Activated T-cell treated with anti-CD3 and anti-CD28 coated beads, Interleukin-2, amount 50 U/mL, for 4 hours (primary cell): ENCODE measurements around the gene STXBP4. TPM values are rescaled to one million over a fixed set of nuclear protein-coding genes. Genes with fewer than 3 reads are reported as not detected.

ENCODE experiments used
- ATAC-seq, 2 donors: fragments of 200-7000 bp; cut with Tn5 transposase; one replicate each; pipeline ENCODE4 v1.10.0; 2021
- DNase-seq: peaks from one replicate; pipeline ENCODE4 v3.0.0-alpha.2; 2020
- H3K27me3 Mint-ChIP-seq: one replicate; pipeline ENCODE4 v1.8.0; 2021; ENCODE audit warnings: low read depth, mixed read lengths
- H3K36me3 Mint-ChIP-seq: one replicate; pipeline ENCODE4 v1.8.0; 2022; ENCODE audit warnings: mixed read lengths; ENCODE audit not compliant: insufficient read depth
- H3K4me1 Mint-ChIP-seq: one replicate; pipeline ENCODE4 v1.8.0; 2021; ENCODE audit warnings: low read depth, mixed read lengths
- H3K4me3 Mint-ChIP-seq: one replicate; pipeline ENCODE4 v1.8.0; 2021; ENCODE audit warnings: mild to moderate bottlenecking, moderate library complexity, mixed read lengths
- H3K9me3 Mint-ChIP-seq: one replicate; pipeline ENCODE4 v1.8.0; 2021; ENCODE audit warnings: mixed read lengths
- total RNA-seq, 3 donors: library from RNA; stranded (reverse); gene quantifications; one replicate each; pipeline ENCODE4 v1.2.1, GENCODE V29; 2021

The STXBP4 gene
- total RNA-seq, 3 donors from 2014 or later = 5.1 to 8.1 (median 5.3) TPM

DNA sequence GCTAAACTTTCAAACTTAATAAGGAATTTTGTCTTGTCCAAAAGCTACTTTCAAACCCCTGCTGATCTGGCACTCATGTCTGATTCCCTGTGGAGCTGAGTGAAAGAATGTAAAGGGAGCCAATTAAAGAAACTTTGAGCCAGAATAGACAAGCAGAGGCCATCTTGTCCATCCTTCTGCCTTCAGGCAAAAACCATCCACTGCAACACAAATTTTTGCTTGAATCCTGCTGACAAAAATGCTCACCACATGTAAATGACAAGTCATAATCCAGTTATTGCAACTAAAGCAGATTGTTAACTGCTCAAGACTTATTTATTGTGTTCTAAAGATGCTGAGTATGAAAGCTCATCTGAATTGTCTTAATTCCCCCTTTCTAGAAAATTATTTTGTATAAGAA, 172.2 kb downstream of the STXBP4 start:
- Mint-ChIP-seq H3K27me3 (no peaks in the 10 kb centered on the region), H3K4me3 (no peak overlapping the region), H3K9me3 (no peaks in the 10 kb centered on the region), H3K4me1 (peaks cover 2% of the 10 kb centered on the region), H3K36me3 (peaks cover 8% of the 10 kb centered on the region)
- no peak for DNase-seq
- ATAC-seq = no peak

DNA sequence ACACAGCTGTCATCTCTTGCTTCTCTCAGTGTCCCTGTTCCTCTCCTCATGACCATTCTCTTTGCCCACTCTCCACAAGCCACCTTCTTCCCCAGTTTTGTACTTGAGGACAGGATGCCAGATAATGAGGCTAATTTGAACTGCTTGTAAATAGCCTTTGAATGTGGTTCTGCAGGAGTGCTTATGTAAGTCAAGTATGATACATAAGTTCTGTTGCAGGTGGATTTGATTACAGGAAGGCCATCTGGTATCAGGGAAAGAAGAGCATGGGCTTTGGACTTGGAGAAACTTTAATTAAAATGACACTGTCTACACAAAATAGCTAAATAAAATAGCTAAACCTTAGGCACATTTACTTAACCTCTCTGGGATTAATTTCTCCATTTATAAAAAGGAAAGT, 176.0 kb downstream of the STXBP4 start:
- peaks cover 8% of the 10 kb centered on the region for H3K36me3 Mint-ChIP-seq
- H3K27me3 Mint-ChIP-seq = no peaks in the 10 kb centered on the region
- ATAC-seq (no peak), DNase-seq (no peak)
- no peak overlapping the region for H3K4me3 Mint-ChIP-seq
- no peaks in the 10 kb centered on the region for H3K9me3 Mint-ChIP-seq
- H3K4me1 Mint-ChIP-seq = peaks cover 2% of the 10 kb centered on the region

DNA sequence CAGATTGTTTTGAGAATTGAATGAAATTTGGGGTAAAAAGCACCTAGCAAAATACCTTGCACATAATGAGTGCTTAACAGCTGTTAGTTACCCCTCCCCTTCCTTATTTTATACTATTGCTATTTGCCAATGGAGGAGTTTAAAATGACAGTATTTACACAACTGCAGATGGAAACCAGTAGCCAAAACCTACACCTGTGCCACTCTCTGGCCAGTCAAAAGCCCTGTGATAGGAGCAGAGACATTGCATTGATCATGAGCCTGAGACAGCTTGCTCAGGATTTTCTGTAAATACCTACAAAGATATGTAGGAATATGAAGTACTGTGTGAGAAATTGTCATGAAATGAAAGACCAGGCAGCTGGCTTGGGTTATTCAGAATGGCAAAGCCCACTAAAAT, 180.9 kb downstream of the STXBP4 start:
- no peak for DNase-seq
- ATAC-seq = no peak
- no peak overlapping the region for H3K4me3 Mint-ChIP-seq
- H3K36me3 Mint-ChIP-seq = peaks cover 2% of the 10 kb centered on the region
- H3K9me3 Mint-ChIP-seq = no peaks in the 10 kb centered on the region
- no peaks in the 10 kb centered on the region for H3K4me1 Mint-ChIP-seq
- H3K27me3 Mint-ChIP-seq = no peaks in the 10 kb centered on the region

DNA sequence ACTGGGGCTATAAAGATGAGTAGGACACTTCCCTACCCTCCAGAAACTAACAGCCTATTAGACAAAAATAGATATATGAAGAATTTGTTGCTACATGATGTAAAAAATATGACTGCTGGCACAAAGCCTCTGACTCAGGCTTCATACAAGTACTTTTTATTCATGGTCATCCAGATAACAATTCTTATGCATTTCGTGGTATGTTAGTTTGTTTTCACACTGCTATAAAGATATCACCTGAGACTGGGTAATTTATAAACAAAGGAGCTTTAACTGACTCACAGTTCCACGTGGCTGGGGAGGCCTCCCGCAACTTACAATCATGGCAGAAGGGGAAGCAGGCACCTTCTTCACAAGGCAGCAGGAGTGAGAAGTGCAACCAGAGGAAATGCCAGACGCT, 183.7 kb downstream of the STXBP4 start:
- DNase-seq (no peak), ATAC-seq (no peak)
- Mint-ChIP-seq H3K4me3 (no peak overlapping the region), H3K36me3 (no peaks in the 10 kb centered on the region), H3K9me3 (no peaks in the 10 kb centered on the region), H3K27me3 (no peaks in the 10 kb centered on the region), H3K4me1 (no peaks in the 10 kb centered on the region)

DNA sequence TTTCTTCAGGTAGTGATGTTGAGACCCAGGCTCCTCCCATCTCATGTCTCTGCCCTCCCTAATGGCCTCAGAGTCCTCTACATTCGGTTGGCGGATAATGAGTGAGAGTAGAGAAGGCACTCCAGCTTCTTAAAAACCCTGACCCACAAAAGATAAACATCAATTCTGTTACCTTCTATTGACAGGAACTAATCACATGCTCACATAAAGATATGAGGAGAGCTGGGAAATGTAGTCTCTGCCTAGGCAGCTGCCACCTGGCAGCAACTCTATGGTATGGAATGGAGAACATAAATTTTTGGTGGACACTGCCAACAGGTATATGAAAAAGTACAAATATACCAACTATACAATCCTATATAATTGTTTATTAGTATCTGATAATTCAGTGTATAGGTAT, 185.5 kb downstream of the STXBP4 start:
- no peak overlapping the region for H3K4me3 Mint-ChIP-seq
- H3K36me3 Mint-ChIP-seq = peaks cover 2% of the 10 kb centered on the region
- ATAC-seq (no peak), DNase-seq (no peak)
- no peaks in the 10 kb centered on the region for H3K27me3 Mint-ChIP-seq
- H3K4me1 Mint-ChIP-seq = no peaks in the 10 kb centered on the region
- no peaks in the 10 kb centered on the region for H3K9me3 Mint-ChIP-seq

DNA sequence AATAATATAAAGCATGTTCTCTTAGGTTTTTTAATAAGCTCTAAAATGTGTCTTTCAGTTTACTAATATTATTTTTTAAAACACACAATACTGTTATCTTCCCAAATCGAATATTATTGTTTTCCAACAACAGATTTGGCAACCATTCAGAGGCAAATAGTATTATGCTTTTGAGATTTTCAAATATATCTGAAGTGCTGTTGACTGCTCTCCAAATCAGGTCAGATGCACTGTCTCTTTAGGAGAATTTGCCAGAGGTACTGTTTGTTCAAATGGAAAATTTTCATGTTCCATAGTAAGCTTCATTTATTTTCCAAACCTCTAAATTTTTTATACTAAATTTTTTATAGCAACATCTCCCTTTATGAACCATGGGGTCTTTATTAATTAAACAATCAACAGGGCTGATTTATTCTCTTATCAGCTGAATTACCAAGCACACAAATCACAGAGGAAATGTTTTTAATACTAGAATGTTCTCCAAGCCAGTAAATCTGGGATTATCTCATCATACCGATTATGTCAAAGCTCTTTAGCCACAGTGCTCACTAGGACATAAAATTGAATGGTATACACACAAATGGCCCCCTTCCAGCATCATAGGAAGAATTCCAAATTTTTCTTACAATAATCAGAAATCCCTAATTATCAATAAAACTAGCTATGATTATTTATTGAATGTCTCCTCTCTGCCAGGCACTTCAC, 187.4 kb downstream of the STXBP4 start:
- no peak for ATAC-seq
- DNase-seq = no peak
- H3K27me3 Mint-ChIP-seq = no peaks in the 10 kb centered on the region
- peaks cover 10% of the 10 kb centered on the region for H3K36me3 Mint-ChIP-seq
- H3K9me3 Mint-ChIP-seq = no peaks in the 10 kb centered on the region
- no peak overlapping the region for H3K4me3 Mint-ChIP-seq
- H3K4me1 Mint-ChIP-seq = no peaks in the 10 kb centered on the region

DNA sequence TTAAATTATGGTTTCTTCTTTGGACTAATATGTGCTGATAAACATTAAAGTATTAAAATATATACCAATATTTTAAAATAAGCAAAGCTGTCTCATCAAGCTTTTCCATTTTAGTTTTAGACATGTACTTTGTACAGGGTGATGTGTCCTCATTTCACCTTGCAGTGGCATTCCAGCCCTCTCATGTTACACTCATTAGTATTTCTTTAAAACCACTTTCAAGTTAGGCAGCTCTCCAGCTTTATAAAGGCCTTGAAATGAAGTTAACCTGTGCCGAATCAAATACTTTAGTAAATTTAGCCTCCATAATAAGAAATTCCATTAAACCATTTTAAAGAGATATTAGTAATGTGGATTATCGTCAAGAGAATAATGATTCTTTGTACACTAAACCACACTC, 188.6 kb downstream of the STXBP4 start:
- DNase-seq (no peak), ATAC-seq (no peak)
- Mint-ChIP-seq H3K4me1 (peaks cover under 1% of the 10 kb centered on the region), H3K27me3 (no peaks in the 10 kb centered on the region), H3K36me3 (peaks cover 18% of the 10 kb centered on the region), H3K9me3 (no peaks in the 10 kb centered on the region), H3K4me3 (no peak overlapping the region)

DNA sequence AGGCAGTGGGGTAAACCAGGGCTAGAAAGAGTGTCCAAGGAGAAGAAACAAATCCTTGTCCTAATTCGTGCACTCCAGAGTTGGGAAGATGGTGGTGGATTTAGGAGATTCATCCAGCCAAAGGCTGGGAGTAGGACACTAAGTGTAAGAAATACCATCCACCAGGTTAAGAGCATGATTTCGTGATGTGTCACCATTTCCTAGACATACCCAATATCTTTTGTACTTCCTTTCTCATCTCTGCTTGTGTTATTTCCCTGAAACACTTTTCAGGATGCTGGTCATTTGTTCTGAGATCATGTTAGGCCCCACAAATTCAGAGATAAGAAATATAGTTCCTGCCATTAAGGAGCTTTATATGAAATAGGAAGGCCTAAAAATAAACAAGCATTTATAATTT, 189.9 kb downstream of the STXBP4 start:
- Mint-ChIP-seq H3K9me3 (no peaks in the 10 kb centered on the region), H3K36me3 (peaks cover 21% of the 10 kb centered on the region), H3K27me3 (no peaks in the 10 kb centered on the region), H3K4me1 (peaks cover 2% of the 10 kb centered on the region), H3K4me3 (no peak overlapping the region)
- no peak for DNase-seq
- no peak for ATAC-seq

DNA sequence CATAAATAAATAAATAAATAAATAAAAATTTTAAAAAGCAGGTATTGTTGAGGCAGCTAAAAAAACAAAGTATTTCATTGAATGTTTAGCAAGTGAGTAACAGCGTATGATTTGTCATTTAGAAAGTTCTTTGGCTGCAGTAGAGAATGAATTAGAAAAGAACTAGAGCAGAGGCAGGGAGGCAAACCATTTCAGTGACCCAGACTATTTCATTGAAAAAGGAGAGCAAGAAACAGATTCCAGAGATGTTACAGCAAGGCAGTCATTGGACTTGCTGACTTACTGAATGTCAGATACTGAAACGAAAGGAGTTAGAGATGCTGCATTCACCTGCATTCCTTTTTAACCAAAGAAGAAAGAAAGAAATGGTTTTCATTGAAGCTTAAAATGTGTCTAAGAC, 190.7 kb downstream of the STXBP4 start:
- DNase-seq = no peak
- no peaks in the 10 kb centered on the region for H3K27me3 Mint-ChIP-seq
- peaks cover 2% of the 10 kb centered on the region for H3K4me1 Mint-ChIP-seq
- H3K4me3 Mint-ChIP-seq = no peak overlapping the region
- H3K36me3 Mint-ChIP-seq = peaks cover 21% of the 10 kb centered on the region
- no peaks in the 10 kb centered on the region for H3K9me3 Mint-ChIP-seq
- ATAC-seq = no peak

DNA sequence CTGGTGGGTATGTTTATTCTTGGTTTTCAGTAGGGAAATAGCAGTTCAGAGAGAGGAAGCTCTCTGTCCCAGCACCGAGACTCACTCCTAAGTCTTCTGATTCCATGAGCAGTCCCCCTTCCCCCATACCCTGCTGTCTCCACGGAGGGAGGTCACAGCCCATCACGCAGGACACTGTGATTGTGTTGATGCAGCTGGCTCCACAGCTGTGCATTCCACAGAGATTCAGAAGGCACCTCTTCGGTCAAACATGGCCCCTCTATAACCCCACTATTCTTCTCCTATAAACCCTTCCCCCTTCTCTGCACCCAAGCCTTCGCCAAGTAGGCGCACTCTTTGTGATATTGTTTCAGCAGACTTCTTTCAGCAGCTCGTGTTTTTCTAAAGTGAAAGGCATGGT, 191.9 kb downstream of the STXBP4 start:
- Mint-ChIP-seq H3K4me3 (no peak overlapping the region), H3K36me3 (peaks cover 23% of the 10 kb centered on the region), H3K9me3 (no peaks in the 10 kb centered on the region), H3K4me1 (peaks cover 2% of the 10 kb centered on the region), H3K27me3 (no peaks in the 10 kb centered on the region)
- ATAC-seq (no peak), DNase-seq (no peak)

DNA sequence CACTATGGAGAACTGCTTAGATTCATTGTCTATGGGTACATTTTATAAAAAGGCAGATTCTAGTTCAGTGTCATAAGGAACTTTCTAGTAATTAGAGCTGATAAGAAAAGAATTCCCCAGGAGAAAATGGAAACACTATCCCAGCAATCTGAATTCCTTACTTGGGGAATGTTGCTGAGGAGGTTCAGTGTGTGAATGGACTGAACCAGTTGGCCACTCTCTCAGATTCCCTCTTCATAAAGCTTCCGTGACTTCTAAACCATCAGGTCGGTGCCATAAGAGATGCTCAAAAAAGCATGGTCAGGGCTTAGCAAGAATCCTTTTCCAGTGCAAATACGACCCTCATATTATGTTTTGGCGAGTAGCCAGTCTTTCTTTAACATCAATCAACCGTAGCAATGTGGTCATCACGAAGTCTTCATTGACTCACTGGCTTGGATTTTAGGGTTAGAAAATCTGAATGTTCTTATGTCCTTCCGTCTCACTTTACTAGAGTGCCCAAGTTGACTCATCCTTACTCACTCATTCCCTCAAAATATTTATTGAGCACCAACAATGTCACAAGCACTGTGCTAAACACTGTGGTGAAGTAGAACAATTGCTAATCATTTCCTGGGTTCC, 193.5 kb downstream of the STXBP4 start:
- ATAC-seq (no peak), DNase-seq (no peak)
- H3K9me3 Mint-ChIP-seq = no peaks in the 10 kb centered on the region
- no peaks in the 10 kb centered on the region for H3K27me3 Mint-ChIP-seq
- H3K4me3 Mint-ChIP-seq = no peak overlapping the region
- peaks cover 2% of the 10 kb centered on the region for H3K4me1 Mint-ChIP-seq
- H3K36me3 Mint-ChIP-seq = peaks cover 23% of the 10 kb centered on the region

DNA sequence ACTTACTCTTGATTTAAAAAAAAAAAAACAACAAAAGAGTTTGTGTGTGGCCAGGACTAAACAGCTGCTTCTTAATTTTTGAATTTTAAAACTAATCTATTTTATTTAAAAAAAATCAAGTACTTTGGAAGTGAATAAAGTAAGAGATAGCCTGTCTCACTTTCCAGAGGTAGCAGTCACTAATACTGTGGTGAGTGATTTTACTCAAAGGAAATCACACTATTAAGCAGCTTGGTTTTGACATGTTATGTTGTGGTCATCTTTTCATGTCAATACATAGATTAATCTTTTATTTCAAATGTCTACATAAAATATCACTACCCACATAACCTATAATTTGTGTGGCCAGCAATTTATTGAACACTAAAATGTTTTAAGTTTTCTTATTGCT, 194.0 kb downstream of the STXBP4 start:
- Mint-ChIP-seq H3K27me3 (no peaks in the 10 kb centered on the region), H3K4me3 (no peak overlapping the region), H3K36me3 (peaks cover 23% of the 10 kb centered on the region), H3K4me1 (peaks cover 2% of the 10 kb centered on the region), H3K9me3 (no peaks in the 10 kb centered on the region)
- DNase-seq (no peak), ATAC-seq (no peak)

DNA sequence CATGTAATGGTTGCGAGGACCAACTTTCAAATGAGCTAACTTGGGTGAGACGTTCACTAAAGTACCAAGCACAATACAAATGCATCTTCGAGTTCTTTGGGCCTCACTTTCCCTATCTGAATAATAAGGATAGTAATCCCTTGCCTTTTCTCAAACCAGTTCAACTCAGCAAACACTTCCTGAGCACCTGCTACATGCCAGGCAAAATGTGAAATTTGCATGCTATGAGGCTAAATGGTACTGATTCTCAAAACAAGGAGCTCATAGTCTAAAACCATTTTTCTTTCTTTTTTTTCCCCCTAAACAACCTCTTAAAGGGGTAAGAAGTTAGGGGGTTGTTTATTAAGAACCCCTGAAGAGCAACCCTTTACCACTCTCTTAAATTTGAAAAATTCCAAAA, 194.8 kb downstream of the STXBP4 start:
- H3K27me3 Mint-ChIP-seq = no peaks in the 10 kb centered on the region
- H3K36me3 Mint-ChIP-seq = peaks cover 21% of the 10 kb centered on the region
- ATAC-seq = no peak

DNA sequence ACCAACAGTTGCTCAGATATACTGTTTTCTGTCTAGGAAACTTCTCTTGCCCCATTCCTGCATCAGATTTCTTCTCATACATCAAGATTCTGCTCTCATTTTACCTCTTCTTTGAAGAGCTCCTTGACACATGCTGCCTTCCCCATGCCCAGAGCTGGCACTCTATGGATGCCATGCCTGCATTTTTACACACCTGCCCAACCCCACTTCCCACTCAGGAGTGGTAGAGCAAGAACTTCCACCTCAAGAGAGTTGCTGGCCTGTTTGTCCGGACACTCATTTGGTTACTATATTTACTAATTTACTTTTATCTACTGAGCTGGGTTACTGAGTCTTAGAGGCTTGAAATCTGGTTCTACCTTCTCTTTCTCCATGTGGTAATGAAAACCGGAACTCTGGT, 197.9 kb downstream of the STXBP4 start:
- H3K9me3 Mint-ChIP-seq = no peaks in the 10 kb centered on the region
- no peaks in the 10 kb centered on the region for H3K27me3 Mint-ChIP-seq
- peaks cover 8% of the 10 kb centered on the region for H3K36me3 Mint-ChIP-seq
- no peak for DNase-seq
- ATAC-seq = no peak
- H3K4me1 Mint-ChIP-seq = peaks cover 2% of the 10 kb centered on the region
- H3K4me3 Mint-ChIP-seq = no peak overlapping the region

More for the DNA sequence above, 194.8 kb downstream of the STXBP4 start:
- DNase-seq = no peak
- Mint-ChIP-seq H3K4me1 (peaks cover 2% of the 10 kb centered on the region), H3K9me3 (no peaks in the 10 kb centered on the region), H3K4me3 (no peak overlapping the region)

DNA sequence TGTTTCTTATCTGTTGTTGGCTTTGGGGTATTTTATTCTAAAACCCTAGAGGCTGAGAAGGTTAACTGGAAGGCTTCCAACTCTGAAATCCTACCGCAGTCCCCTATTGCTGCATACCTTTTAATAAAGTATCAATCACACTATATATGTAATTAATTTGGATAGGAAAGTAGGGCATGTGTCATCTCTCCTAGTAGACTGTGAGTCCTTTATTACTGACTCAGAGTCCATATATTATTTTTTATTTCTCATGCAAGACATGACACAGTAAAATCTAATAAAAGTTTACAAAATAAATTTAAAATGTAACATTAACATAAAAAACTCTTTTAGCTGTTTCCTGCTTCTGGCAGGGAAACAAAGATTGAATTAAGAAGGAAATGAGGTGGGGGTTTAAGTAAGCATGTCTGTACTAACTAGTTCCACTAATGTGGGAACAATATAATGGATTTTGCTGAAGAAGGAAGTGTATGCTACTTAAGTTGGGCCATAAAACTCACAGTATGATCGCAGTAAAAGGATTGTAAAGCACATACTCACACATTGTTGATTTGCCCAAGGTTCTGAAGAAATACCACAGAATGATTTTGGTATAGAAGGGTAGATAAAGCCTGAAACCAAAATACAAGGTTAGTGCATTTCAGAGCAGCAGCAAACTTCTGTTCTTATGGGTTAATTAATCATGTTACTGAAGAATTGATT, 198.6 kb downstream of the STXBP4 start:
- Mint-ChIP-seq H3K9me3 (no peaks in the 10 kb centered on the region), H3K27me3 (no peaks in the 10 kb centered on the region), H3K4me1 (peaks cover 2% of the 10 kb centered on the region), H3K36me3 (peaks cover 6% of the 10 kb centered on the region), H3K4me3 (no peak overlapping the region)
- ATAC-seq = no peak
- DNase-seq = no peak
